MV-4-11 (cell line): ENCODE data around the gene CLBA1.
"Not testable (repeated sequence)": the region's sequence is repeated elsewhere in the genome, so short reads cannot be mapped to it uniquely, and the experiment has no call there.

Experiments used
- DNase-seq: peaks from one replicate; lab custom pipeline; 2025; lab: John Stamatoyannopoulos, UW

Gene CLBA1

GRCh38 chr14:104985675-104986486 lies at the start of gene CLBA1:
TSS of gene CLBA1 (plus strand) at chr14:104985788. CDS start at chr14:104986432, 644 bp downstream.
- DNase-seq, result peak; percentile 83

GRCh38 chr14:104935955-104936354 lies 49.6 kb upstream of the CLBA1 start:
- no peak for DNase-seq

- DNase-seq, result no peak
Observed at GRCh38 chr14:104936361-104937155, 49.0 kb upstream of the CLBA1 start.

- DNase-seq, result no peak
Observed at GRCh38 chr14:104937161-104937560, 48.4 kb upstream of the CLBA1 start.

- DNase-seq, result no peak
Observed at GRCh38 chr14:104937694-104938365, 47.8 kb upstream of the CLBA1 start.

GRCh38 chr14:104938436-104938835 lies 47.2 kb upstream of the CLBA1 start:
- DNase-seq, result no peak

- no peak for DNase-seq
Observed at GRCh38 chr14:104938960-104939359, 46.6 kb upstream of the CLBA1 start.

- DNase-seq, result peak; percentile 38
Observed at GRCh38 chr14:104939666-104940410, 45.8 kb upstream of the CLBA1 start.

GRCh38 chr14:104940526-104941150 lies 45.0 kb upstream of the CLBA1 start:
- no peak for DNase-seq

- DNase-seq, result no peak
Observed at GRCh38 chr14:104941508-104942365, 43.9 kb upstream of the CLBA1 start.

GRCh38 chr14:104942586-104942985 lies 43.0 kb upstream of the CLBA1 start:
- DNase-seq, result no peak

- DNase-seq, result not testable (repeated sequence)
Observed at GRCh38 chr14:104943216-104944015, 42.2 kb upstream of the CLBA1 start.

GRCh38 chr14:104944016-104944308 lies 41.6 kb upstream of the CLBA1 start:
- not testable (repeated sequence) for DNase-seq

GRCh38 chr14:104944436-104945205 lies 41.0 kb upstream of the CLBA1 start:
- DNase-seq, result not testable (repeated sequence)

- not testable (repeated sequence) for DNase-seq
Observed at GRCh38 chr14:104945266-104945665, 40.3 kb upstream of the CLBA1 start.

- not testable (repeated sequence) for DNase-seq
Observed at GRCh38 chr14:104945986-104946965, 39.3 kb upstream of the CLBA1 start.

- not testable (repeated sequence) for DNase-seq
Observed at GRCh38 chr14:104947201-104947600, 38.4 kb upstream of the CLBA1 start.
